ENCODE measurements around the gene TMEFF1.
"Not testable (repeated sequence)": the region's sequence is repeated elsewhere in the genome, so short reads cannot be mapped to it uniquely, and the experiment has no call there.

Gene TMEFF1, protein sequence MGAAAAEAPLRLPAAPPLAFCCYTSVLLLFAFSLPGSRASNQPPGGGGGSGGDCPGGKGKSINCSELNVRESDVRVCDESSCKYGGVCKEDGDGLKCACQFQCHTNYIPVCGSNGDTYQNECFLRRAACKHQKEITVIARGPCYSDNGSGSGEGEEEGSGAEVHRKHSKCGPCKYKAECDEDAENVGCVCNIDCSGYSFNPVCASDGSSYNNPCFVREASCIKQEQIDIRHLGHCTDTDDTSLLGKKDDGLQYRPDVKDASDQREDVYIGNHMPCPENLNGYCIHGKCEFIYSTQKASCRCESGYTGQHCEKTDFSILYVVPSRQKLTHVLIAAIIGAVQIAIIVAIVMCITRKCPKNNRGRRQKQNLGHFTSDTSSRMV

DNA sequence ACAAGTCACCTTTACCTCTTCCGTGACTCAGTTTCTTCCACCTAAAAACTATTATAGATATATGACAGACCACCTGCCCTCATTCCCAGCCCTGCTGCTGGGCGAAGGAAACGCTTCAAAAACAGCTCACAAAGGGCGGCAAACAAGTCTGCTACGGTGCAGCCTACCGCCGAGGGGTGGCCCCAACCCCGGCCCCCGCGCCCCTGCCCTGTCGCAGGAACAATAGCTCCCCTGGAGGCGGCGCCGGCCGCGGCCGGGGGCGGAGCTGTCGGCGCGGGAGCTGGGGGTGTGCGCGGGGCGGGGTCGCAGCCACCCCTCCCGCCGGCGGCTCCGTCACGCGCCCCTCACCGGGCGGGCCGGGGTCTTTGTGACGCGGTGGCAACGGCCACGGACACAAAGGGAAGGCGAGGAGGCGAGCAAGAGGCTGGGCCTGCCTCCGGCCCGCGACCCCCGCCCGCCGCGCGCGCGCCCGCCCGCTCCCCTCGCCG lies at the start of gene TMEFF1:
Gene TMEFF1 (plus strand): TSS at position 362 of the 488 bp plus-strand sequence. CDS start 396 bp downstream, outside the sequence.
- peak; percentile 71 for DNase-seq (ENCODE audit: low spot score)

DNA sequence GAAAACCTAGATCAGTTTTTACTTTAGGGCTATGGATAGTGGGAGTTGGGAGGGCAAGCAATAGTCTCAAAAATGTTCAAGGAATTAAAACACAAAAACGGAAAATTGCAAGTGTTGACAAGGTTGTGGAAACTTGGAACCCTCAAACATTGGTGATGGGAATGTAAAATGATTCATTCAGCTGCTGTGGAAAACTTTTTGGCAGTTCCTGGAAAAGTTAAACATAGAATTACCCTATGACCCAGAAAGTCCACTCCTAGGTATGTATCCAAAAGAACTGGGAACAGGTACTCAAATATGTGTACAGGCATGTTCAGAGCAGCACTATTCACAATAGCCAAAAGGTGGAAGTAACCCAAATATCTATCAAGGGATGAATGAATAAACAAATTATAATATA lies 47.2 kb upstream of the TMEFF1 start:
- no peak for DNase-seq (ENCODE audit: low spot score)

DNA sequence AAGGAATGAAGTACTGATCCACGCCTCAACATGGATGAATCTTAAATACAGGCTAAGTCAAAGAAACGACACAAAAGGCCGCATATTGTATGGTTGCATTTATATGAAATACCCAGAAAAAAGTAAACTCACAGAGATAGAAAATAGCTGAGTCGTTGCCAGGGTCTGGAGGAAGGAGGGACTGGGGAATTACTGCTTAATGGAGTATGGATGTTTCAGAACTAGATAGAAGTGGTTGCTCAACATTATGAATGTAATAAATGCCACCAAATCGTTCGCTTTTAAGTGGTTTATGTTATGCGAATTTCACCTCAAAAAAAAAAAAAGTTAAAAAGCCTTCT lies 46.8 kb upstream of the TMEFF1 start:
- DNase-seq (ENCODE audit: low spot score) = no peak

DNA sequence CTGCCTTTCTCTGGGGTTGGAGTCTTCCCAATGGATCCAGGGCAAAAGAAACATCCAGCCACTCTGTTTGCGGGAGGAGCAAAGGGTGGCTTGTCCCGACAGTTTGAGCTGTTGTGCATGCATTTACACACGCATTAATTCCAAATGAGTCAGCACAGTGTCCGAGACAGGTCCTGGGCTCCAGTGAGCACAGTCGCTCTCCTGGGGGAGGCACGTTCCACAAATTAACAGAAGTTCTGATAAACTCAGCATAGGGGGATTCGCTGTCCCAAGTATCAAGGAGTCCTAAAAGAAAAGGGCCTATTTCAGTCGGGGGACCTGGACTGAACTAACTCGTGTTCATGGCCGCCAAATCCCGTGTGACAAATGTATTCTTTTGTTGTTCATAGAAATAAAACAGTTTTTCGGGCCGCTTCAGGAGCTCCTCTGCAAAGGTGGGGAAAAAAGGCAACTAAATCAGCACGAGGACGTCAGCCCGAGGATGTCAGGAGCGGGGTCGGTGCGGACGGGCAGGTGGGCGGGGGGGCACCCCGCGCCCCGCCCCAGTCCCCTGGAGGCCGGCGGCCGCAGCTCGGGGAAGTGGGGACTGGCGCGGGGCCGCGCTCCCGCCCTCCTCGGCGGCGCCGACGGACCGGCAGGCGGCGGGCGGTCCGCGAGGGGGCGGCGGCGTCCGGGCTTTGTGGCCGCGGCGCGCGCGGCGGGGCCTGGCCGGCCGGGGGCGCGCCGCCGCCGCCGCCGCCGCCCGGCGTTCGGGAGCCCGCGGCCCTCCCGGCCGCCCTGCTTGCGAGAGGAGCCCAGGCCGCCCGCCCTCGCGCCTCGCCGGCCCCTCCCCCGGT lies 46.2 kb upstream of the TMEFF1 start, which contains the start of gene MSANTD3:
Gene MSANTD3 (plus strand): TSS at position 614 of the 836 bp plus-strand sequence. CDS start 14,796 bp downstream, outside the sequence.
- peak; percentile 72 for DNase-seq (ENCODE audit: low spot score)

DNA sequence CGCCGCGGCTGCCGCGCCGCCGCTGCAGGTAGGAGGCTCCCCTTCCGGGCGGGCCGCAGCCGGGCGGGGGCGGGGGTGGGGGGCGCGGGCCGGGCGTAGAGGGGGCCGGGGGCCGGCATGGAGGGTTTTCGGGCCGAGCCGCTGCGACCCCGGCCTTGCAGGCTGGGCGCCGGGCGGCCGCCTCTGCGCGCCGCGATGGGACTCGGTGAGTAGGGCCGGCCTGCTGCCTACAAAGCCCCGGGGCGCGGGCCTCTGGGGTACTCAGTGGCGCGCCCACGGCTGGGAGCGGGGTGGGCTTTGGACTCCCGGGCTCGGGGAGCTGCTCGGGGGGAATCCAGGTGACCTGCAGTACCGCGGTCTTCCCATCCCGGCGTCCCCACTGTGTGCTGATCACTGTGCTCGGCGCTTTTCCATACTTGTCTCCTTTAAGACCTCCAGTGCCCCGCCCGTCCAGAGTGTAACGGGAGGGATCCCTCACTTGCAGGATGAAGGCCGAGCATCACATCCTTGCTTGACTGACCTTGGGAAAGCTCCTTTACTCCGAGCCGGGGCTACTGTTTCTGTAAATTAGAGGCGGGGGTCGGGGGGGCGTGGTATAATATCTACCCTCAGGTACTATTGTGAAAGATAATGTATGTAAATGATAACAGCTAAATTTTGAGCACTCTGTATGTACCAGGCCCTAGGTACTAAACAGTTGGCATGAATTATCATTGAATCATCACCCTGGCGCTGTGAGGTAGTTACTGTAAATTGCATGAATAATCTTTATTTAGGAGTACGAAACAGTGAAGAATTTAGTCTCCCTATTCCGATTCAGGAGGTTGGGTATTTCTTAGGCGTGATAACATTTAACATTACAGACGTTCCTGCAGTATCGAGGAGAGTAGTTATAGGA lies 45.3 kb upstream of the TMEFF1 start:
- DNase-seq (ENCODE audit: low spot score) = peak; percentile 43

DNA sequence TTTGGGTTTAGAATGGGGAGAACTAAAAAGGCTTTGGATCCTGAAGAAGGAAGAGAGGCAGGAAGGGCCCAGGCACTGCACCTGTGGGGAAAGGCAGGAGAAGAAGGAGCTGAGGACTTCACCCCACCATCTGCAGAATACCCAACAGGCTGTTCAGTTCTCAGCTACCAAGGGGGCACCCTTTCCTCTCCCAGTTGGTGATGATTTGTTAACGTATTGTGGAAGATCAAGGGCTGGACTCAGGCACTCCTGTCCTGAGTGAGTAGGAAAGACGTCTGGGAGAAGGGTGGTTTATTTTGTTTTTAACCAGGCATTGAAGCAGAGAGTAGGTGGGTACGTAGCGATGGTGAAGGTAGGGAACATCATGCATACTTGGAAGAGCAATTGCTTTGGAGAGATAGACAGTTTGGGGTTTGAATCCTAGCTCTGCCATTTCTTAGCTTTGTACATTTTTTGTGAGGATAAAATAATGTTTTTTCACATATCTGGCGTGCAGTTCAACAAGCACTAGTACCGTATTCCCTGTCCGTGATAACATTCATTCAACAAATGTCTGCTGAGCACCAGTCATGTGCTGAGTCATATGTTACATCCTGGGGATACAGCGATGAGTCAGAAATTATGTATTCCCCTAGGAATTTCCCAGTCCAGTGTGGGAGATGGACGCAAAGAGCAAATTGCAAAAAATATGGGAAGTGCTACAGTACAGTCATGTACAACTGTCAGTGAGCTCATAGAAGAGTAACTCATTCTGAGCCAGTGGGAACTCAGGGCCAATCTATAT lies 43.9 kb upstream of the TMEFF1 start:
- DNase-seq (ENCODE audit: low spot score) = no peak

DNA sequence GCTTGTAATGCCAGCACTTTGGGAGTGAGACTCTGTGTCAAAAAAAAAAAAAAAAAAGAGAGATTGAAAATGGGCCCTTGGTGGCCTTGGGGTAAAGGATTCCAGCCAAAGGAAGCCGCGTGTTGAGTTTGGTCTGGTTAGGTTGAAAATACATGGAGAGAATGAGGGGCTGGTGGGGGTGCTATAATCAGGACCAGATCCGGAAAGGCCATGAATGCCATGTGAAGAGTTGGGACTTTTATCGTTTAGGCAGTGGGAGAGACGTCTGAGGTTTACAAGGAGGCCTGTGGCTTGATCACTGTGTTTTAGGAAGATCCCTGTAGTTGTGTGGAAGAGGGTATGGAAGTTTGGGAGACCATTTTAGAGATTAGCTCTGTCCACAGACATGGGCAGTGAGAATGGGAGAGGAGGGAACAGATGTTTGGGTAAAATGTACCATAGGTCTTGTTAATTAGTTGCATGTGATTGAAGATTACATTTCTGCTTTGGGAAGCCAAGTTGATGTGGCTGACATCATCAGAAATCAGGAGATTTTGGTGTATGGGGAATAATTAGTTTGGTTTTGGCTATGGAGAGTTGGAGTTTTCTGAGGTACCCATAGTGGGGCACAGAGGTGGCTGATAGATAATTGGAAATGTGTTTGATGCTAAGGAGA lies 42.5 kb upstream of the TMEFF1 start:
- DNase-seq (ENCODE audit: low spot score) = no peak

DNA sequence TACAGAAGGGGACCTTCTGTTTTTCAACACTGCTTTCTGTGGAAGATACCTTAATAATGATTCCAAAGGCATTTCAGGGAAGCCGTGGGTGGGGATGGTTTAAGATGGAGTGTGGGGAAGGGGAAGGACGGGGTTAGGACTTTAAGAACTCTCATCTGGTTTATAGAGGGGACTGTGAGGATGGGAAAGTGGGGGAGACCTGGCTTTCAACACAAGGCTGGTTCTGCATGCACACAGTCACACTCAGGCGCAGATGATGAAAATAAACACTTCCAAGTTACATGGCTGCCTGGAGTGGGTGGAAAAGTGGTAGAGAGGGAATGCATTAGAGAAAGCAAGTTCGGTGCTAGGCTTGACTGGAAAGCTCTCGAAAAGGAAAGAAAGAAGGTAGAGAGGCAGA lies 41.1 kb upstream of the TMEFF1 start:
- no peak for DNase-seq (ENCODE audit: low spot score)

DNA sequence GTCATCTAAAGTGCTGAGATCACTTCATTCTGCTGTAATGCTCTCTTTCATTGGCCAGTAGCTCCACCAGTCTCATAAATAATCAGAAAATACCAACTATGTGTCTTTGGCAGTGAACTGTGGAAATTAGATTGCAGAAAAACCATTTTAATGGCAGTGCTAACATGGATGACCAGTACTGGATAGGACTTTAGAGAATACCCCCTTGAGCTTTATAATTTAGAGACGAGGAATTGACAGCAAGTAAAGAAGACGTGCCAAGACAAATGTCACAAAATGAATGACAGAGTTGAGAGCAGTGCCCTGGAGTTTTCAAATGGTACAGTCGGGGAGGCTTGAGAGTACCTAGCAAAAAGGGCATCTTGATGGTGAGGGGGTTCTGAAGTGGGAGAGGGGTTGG lies 40.2 kb upstream of the TMEFF1 start:
- DNase-seq (ENCODE audit: low spot score) = no peak

DNA sequence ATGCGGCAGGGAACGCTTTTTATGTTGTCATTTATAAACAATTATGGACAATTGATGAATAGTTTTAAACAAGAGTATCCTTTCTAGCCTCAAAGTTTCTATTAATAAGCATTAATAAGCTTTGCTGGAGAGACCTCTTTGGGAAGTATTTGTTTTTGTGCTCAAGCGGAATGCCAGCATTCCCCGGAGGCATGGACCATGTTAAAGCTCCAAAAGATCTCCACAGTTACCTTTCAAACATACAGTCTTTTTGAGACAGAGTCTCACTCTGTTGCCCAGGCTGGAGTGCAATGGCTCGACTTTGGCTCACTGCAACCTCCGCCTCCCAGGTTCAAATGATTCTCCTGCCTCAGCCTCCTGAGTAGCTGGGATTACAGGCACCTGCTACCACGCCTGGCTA lies 36.4 kb upstream of the TMEFF1 start:
- DNase-seq (ENCODE audit: low spot score) = no peak

DNA sequence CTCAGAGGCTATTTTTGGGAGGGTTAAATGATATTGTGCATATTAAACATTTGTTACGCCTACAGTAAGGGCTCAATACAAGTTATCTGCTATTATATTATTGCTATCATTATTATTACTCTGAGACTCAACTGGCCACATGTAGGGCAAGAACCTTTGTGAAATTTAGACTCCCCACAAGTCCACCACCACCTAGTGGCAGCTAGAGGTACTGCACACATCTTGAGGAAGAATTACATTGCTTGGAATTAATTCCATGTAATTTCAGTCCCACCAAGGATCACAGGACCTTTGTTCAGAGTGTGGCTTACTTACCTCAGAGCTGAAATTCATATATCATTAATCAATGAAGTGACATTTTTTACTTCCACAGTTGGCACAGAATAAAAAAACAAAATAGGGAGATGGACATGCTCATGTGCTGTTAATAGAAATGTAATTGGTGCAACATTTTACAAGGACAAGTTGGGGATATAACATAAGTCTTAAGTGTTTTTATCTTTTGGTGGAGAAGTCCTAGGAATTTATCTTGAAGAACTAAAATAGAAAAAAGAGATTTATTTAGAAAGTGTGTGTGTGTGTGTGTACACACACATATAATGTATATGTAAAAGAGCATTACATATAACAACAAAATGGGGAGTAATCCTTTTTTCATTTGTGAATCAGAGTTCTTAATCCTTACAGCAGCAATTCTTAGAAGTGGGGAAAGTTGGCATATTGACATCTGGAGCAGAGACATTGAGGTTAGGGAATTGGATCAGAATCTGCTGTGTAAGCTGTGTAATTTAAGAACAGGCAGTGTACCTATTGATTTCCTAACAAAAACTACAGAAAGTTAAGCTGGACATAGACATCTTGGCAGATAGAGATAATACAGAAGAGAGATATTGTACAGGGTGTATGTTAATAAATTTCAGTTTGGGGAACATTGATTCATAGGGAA lies 34.8 kb upstream of the TMEFF1 start:
- peak; percentile 86 for DNase-seq (ENCODE audit: low spot score)

DNA sequence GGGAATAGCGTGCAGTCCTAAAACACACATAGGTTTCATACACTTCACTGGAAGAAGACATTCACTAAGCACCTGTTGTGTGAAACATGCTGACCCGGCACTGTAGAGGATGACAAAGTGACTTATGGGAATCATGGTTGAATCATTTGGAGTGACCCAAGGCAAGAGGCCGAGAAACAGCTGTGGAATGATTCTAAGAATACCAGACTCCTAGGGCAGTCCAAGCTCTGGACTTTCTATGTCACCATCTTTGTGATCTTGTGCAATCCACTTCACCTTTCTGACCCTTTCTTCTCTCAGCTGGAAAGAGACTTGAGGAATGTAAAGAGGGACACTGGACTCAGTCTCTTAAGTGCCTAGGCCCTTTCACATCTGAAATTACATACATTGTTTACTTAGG lies 32.9 kb upstream of the TMEFF1 start:
- DNase-seq (ENCODE audit: low spot score) = no peak

DNA sequence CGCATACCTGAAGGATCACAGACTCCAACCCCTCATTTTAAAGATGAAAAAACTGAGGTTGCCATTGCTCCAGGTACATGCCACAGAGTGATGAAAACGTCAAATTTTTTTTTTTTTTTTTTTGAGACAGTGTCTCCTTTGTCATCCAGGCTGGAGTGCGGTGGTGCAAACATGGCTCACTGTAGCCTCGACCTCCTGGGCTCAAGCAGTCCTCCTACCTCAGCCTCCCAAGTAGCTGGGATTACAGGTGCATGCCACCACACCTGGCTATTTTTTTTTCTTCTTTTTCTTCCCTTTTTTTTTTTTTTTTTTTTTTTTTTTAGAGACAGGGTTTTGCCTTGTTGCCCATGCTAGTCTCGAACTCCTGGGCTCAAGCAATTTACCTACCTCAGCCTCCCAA lies 32.5 kb upstream of the TMEFF1 start:
- DNase-seq (ENCODE audit: low spot score) = not testable (repeated sequence)

DNA sequence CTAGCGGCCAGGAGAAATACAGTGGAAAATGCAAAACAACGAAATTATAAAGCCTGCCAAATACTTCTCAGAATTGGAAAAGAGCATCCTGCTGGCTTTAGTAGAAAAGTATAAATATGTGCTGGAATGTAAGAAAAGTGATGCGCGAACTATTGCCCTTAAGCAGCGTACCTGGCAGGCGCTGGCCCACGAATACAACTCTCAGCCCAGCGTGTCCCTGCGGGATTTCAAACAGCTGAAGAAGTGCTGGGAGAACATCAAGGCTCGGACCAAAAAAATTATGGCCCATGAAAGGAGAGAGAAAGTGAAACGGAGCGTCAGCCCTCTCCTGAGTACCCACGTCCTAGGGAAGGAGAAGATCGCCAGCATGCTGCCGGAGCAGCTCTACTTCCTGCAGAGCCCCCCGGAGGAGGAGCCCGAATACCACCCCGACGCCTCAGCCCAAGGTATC lies 31.0 kb upstream of the TMEFF1 start:
- no peak for DNase-seq (ENCODE audit: low spot score)

DNA sequence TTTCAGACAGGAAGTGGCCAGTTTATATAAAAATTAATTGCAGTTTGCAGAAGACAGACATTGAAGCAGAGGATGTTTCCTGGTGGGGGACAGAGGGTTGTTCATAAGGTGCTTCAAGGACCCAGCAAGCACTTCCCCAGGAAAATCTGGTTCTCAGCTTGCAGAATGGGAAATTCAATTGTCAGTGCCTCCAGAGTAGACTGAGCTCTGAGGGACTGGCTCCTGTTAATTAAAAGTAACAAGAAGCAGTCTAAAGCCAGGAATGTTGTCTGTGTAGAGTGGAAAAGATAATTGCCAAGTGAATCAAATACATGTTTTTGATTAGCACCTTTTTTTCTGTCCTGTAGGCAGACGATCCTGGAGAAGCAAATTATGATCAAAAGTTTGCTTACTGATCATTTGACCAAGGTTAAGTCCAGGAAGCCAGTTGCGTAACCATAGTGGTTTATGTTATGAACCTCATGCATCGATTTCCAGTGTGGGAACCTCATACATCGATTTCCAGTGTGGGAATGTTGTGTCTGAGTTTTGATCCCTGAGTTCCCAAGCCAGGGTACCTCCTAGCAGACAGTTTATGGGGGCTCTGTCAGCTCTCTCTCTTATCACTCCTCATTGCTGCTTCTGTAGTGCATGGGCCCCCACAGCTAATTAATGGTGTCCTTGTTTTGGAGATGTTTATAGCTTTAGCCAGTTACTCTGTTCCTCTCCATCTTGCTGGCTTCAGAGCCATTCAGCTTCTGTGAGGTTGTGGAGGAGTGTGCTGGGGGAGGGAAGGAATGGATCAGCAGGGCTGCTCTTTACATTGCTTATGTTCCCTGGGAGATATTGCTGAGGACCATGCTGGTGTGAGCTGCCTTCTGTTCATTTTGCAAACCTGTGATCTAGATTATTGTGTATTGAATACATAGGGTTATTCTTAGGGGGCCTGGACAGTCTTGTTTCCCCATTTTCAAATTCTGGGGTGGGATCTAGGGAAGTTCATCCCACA lies 28.9 kb upstream of the TMEFF1 start:
- no peak for DNase-seq (ENCODE audit: low spot score)

DNA sequence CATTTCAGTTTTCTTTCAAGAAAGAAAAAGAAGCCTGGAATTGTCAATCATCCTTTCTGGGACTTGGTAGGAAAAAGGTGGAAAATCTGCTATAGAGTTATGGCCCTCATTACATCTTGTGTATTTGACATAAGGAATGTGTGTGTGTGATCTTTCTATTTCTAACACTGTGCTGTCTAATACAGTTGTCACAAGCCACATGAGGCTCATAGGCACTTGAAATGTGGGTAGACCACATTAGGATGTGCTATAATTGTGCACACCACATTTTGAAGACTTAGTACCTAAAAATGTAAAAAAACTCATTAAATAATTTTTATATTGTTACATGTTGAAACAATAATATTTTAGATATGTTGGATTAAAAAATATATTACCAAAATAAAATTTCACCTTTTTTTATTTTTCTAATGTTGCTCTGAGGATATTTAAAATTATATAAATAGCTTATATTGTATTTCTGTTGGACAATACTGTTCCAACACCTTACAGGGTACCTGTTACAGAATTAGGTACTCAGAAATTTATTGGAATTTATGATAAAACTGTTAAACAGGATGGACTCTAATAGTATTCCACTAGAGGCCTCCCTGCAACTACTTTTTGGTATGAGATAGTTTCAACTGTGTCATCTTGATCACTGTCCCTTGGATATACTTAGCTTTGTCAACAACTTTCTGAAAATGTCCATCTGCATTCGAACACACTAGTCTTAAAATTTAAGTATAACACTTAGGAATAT lies 27.6 kb upstream of the TMEFF1 start:
- DNase-seq (ENCODE audit: low spot score) = no peak

DNA sequence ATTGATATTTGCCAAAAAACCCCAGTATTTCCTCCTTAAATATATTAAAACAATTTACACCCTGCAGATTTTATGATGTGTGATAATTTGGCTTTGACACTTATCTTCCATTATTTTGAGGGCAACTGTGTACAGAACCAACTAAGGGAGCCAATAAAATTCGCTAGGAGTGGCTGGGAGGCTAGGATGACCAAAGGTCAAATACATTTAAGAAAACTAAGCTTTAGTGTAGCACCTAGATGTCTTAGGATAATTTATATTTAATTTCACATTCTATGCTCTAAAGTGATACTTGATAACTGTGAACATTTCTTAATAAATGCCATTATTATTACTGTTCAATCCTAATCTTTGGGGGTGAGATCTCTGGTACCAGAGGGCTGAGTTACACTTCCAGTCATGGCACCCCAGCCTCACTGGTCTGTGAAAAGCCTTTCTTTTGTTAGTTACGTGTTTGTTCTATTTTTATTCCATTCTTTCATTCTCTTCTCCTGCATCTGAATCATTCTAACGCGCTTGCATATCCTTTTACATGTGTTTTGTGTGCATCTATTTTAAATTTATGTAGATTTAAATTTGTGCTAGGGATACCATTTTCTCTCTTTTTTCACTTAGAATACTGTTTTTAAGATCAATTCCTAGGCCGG lies 26.9 kb upstream of the TMEFF1 start:
- DNase-seq (ENCODE audit: low spot score) = no peak

Measured in NAMALWA (cell line).